ENCODE measurements around the gene DNAJB1.

- TF ChIP-seq, protein P1, sequence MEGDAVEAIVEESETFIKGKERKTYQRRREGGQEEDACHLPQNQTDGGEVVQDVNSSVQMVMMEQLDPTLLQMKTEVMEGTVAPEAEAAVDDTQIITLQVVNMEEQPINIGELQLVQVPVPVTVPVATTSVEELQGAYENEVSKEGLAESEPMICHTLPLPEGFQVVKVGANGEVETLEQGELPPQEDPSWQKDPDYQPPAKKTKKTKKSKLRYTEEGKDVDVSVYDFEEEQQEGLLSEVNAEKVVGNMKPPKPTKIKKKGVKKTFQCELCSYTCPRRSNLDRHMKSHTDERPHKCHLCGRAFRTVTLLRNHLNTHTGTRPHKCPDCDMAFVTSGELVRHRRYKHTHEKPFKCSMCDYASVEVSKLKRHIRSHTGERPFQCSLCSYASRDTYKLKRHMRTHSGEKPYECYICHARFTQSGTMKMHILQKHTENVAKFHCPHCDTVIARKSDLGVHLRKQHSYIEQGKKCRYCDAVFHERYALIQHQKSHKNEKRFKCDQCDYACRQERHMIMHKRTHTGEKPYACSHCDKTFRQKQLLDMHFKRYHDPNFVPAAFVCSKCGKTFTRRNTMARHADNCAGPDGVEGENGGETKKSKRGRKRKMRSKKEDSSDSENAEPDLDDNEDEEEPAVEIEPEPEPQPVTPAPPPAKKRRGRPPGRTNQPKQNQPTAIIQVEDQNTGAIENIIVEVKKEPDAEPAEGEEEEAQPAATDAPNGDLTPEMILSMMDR (conservative IDR thresholded peaks at IDR 0.05; ENCODE audit: low read depth in 2 of 2) = no peak
- TF ChIP-seq, protein P2, sequence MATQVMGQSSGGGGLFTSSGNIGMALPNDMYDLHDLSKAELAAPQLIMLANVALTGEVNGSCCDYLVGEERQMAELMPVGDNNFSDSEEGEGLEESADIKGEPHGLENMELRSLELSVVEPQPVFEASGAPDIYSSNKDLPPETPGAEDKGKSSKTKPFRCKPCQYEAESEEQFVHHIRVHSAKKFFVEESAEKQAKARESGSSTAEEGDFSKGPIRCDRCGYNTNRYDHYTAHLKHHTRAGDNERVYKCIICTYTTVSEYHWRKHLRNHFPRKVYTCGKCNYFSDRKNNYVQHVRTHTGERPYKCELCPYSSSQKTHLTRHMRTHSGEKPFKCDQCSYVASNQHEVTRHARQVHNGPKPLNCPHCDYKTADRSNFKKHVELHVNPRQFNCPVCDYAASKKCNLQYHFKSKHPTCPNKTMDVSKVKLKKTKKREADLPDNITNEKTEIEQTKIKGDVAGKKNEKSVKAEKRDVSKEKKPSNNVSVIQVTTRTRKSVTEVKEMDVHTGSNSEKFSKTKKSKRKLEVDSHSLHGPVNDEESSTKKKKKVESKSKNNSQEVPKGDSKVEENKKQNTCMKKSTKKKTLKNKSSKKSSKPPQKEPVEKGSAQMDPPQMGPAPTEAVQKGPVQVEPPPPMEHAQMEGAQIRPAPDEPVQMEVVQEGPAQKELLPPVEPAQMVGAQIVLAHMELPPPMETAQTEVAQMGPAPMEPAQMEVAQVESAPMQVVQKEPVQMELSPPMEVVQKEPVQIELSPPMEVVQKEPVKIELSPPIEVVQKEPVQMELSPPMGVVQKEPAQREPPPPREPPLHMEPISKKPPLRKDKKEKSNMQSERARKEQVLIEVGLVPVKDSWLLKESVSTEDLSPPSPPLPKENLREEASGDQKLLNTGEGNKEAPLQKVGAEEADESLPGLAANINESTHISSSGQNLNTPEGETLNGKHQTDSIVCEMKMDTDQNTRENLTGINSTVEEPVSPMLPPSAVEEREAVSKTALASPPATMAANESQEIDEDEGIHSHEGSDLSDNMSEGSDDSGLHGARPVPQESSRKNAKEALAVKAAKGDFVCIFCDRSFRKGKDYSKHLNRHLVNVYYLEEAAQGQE (IDR thresholded peaks at IDR 0.05; ENCODE audit: unreplicated experiment) = no peak
- TF ChIP-seq POLR2AphosphoS5 (IDR thresholded peaks at IDR 0.05; ENCODE audit: low read depth) (no peak), EZH2phosphoT487 (IDR thresholded peaks at IDR 0.05; ENCODE audit: unreplicated experiment) (no peak)
Observed at GRCh38 chr19:14544977-14545715, 26.9 kb upstream of the DNAJB1 start.

All from GM23338 (cell line).